NCI-H2107 (cell line): Measurements from ENCODE around the gene SSTR1.

Experiments
- DNase-seq: peaks from one replicate; lab custom pipeline; 2025; lab: John Stamatoyannopoulos, UW

Gene SSTR1

GRCh38 chr14:38203929-38204718, 3.6 kb upstream of the SSTR1 start:
- DNase-seq: no peak

DNA sequence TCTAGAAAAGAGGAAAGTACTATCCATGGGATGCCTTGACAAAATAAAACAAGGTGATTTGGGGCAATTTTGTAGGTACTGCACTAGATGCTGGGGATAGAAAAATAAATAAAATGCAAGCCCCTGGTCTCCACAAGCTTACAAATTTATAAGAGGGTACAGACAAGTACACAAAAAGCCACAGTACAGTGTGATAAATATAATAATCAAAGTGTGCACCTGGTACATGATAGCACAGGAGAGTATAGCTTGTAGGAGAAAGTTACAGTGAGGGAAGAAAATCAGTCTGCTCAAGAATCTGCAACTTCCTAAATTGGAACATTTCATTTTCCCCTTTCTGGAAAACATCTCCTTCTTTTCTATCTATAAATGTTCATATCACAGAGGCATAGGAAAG, 3.0 kb upstream of the SSTR1 start:
- no peak for DNase-seq

DNA sequence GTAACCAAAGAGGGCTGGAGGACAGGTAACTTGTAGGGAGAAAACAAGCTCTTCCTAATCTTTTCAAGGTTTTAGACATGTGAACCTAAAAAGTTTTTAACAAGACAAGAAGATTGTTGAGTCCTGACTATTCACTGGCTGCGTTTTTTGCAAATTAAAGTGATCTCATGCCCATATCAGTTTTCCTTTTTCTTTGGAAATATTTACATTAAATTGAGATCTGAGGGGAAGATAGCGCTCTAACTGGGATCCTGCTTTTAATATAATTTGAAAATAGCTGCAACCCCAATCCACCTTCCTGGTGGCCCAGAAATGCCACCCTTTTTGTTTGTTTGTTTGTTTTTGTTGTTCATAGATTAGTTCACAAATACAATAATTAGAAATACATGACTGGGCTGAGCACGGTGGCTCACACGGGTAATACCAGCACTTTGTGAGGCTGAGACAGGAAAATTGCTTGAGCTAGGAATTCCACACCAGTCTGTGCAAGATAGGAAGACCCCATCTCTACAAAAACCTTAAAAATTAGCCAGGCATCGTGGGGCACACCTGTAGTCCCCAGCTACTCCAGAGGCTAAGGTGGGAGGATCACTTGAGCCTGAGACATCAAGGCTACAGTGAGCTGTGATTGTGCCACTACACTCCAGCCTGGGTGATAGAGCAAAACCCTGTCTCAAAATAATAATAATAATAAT, 2.4 kb upstream of the SSTR1 start:
- no peak for DNase-seq

DNA sequence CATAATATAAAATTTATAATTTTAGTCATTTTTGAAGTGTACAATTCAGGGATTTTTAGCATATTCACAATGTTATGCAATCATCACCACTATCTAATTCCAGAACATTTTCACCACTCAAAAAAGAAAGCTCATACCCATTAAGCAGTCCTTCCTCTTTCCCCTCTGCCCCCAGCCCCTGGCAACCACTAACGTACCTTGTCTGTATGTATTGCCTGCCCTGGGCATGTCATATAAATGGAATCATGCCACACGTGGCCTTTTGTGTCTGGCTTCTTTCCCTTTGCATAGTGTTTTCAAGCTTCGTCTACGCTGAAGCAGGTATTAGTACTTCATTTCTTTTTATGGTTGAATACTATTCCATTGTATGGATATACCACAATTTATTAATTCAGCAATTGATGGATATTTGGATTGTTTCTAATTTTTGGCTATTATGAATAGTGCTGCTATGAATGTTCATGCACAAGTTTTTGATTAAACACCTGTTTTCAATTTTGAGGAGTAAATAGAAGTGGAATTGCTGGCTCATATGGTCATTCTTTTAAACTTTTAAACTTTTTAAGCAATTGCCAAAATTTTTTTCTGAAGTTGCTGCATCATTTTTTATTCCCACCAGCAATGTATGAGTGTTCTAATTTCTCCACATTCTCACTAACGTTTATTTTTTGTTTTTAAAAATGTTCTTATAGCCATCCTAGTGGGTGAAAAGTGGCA, 1.6 kb upstream of the SSTR1 start:
- DNase-seq: no peak

- DNase-seq: no peak
Observed at GRCh38 chr14:38206689-38207376, 871 bp upstream of the SSTR1 start.

- DNase-seq: no peak
Observed at GRCh38 chr14:38207377-38207735, 348 bp upstream of the SSTR1 start.

DNA sequence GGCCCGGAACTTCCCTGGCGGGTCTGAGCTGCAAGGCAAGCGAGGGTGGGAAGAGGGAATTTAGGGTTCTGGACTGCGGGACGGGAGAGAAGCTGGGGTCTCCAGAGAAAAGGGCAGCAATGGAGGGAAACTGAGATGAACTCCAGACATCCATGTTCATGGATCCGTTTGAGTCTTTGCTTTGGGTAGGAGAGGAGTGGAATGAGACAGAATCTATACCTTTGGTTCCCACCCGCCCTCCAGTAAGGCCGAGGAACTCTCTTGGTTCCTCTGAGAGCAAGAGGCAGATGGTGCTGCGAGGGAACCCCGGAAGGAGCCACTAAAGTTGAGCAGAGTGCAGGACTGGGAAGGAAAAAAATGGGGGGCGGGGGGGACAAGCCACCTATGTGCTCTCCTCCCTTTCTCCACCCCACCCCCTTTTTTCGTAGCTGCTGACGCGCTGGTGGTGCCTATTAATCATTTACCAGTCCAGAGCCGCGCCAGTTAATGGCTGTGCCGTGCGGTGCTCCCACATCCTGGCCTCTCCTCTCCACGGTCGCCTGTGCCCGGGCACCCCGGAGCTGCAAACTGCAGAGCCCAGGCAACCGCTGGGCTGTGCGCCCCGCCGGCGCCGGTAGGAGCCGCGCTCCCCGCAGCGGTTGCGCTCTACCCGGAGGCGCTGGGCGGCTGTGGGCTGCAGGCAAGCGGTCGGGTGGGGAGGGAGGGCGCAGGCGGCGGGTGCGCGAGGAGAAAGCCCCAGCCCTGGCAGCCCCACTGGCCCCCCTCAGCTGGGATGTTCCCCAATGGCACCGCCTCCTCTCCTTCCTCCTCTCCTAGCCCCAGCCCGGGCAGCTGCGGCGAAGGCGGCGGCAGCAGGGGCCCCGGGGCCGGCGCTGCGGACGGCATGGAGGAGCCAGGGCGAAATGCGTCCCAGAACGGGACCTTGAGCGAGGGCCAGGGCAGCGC, 1.2 kb downstream of the SSTR1 start:
- no peak for DNase-seq

DNA sequence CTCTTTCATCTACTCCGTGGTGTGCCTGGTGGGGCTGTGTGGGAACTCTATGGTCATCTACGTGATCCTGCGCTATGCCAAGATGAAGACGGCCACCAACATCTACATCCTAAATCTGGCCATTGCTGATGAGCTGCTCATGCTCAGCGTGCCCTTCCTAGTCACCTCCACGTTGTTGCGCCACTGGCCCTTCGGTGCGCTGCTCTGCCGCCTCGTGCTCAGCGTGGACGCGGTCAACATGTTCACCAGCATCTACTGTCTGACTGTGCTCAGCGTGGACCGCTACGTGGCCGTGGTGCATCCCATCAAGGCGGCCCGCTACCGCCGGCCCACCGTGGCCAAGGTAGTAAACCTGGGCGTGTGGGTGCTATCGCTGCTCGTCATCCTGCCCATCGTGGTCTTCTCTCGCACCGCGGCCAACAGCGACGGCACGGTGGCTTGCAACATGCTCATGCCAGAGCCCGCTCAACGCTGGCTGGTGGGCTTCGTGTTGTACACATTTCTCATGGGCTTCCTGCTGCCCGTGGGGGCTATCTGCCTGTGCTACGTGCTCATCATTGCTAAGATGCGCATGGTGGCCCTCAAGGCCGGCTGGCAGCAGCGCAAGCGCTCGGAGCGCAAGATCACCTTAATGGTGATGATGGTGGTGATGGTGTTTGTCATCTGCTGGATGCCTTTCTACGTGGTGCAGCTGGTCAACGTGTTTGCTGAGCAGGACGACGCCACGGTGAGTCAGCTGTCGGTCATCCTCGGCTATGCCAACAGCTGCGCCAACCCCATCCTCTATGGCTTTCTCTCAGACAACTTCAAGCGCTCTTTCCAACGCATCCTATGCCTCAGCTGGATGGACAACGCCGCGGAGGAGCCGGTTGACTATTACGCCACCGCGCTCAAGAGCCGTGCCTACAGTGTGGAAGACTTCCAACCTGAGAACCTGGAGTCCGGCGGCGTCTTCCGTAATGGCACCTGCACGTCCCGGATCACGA, 2.2 kb downstream of the SSTR1 start:
- DNase-seq: no peak

- no peak for DNase-seq
Observed at GRCh38 chr14:38210587-38211216, 3.0 kb downstream of the SSTR1 start.

DNA sequence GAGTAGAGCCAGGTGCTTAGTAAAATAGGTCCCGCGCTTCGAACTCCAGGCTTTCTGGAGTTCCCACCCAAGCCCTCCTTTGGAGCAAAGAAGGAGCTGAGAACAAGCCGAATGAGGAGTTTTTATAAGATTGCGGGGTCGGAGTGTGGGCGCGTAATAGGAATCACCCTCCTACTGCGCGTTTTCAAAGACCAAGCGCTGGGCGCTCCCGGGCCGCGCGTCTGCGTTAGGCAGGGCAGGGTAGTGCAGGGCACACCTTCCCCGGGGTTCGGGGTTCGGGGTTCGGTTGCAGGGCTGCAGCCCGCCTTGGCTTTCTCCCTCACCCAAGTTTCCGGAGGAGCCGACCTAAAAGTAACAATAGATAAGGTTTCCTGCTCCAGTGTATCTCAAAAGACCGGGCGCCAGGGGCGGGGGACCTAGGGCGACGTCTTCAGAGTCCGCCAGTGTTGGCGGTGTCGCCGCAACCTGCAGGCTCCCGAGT, 3.6 kb downstream of the SSTR1 start:
- DNase-seq: no peak

- DNase-seq: no peak
Observed at GRCh38 chr14:38212111-38212510, 4.4 kb downstream of the SSTR1 start.

DNA sequence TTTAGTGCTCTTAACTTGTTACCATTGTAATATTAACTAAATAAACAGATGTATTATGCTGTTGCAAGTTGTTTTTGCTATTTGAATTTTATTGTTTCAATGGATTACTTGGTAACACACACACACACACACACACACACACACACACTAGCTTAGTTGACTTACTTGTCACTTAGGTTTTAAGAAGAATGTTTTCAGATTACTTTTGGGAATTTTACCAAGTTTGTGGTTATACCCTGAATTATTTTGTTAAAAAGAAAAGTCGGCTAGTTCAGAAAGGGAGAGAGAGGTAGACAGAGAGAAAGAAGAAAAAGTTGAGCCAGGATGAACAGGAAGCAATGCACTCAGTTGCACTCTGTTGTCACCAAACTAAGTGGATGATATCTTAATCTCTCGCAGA, 5.3 kb downstream of the SSTR1 start:
- DNase-seq: no peak

DNA sequence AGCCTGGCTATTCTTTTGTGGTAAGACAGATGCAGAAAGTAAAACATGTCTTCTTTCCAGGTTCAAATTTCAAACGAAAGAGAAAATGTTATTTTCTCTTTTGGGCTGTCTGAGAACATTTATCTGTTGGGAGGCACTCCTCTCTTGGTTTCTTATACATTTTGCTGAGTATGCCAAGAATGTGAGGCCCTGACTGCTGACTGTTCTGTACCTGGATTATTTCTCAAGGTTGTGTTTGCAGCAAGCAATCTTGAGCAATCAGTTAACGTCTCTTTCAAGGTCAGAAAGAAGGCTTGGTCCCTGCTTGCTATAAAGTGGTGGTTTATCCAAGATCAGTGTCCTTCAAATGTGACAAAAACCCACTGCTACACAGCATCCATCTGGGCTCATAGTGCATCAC, 9.8 kb downstream of the SSTR1 start:
- no peak for DNase-seq

- no peak for DNase-seq
Observed at GRCh38 chr14:38221077-38221476, 13.4 kb downstream of the SSTR1 start.

- no peak for DNase-seq
Observed at GRCh38 chr14:38224338-38224737, 16.6 kb downstream of the SSTR1 start.

DNA sequence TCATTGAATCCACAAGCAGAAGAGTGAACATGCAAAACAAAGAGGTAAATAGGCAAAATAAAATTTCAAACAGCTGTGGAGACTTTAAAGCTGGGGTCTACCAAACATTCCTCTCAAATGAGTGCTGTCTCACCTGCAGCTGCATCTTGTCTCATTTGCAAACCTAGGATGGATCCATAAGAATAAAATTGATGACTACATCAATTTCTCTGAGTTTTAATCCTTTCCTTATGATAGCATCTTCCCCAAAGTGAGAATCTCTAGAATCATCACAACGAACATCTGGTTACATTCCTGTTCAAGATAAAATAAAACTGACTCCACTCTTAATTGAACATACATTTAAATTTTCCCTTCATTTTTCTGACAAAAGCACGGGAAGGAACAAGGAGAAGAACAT, 18.2 kb downstream of the SSTR1 start:
- no peak for DNase-seq

- no peak for DNase-seq
Observed at GRCh38 chr14:38226366-38226765, 18.7 kb downstream of the SSTR1 start.

DNA sequence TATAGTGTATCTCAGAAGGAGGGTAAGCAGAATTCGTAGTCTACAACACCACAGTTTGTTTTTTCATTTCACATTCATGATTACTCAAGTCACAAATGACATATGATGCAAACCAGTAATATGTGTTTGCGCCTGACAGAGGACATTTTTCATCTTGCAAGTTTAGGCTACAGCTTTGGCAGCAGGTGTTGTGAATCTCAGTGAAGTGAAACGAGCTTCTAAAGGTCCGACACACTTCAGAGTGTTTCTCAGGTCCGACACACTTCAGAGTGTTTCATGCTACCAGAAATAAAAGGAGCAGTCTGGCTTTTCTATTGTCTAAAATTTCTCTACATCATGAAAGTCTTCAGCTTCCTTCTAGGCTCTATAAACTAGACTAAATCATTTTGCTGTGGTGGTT, 25.5 kb downstream of the SSTR1 start:
- no peak for DNase-seq

- DNase-seq: no peak
Observed at GRCh38 chr14:38238332-38238731, 30.6 kb downstream of the SSTR1 start.

DNA sequence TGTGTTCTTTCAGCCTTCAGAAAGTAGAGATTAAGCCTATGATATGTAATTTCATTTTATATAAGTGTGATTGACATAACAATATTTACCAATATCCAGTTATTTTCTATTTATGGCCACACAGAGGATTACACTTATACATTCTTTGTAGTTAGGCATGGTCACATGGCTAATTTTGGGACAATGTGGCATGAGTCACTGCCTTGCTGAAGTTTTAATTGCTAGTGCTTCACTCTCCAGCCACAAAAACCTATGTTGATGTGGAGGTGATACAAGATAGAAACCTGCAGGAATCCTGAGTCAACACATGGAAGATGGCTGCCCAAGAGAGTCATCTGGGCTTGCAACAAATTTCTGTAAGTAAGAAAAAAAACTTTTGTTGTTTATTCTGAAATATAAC, 31.2 kb downstream of the SSTR1 start:
- no peak for DNase-seq
